A549 (cell line): ENCODE data around the gene XYLT1.

Experiments
- CTCF ChIP-seq: fragments of >200 bp; sonication (Bioruptor Twin); formaldehyde crosslinking; IDR thresholded peaks from 3 replicates; pipeline ENCODE4 v1.5.1; 2016
- KDM1A ChIP-seq: fragments of 200-600 bp; sonication (generic); IDR thresholded peaks from 2 replicates; pipeline ENCODE4 v1.6.1; 2016; ENCODE audit warnings: low read depth, mild to moderate bottlenecking
- NPAS2 ChIP-seq: fragments of 250-450 bp; sonication (Bioruptor Pico); IDR thresholded peaks from 2 replicates; pipeline ENCODE4 v1.8.0; 2022; ENCODE audit warnings: mild to moderate bottlenecking, moderate library complexity, borderline replicate concordance
- POLR2A ChIP-seq: IDR thresholded peaks from 2 replicates; pipeline ENCODE4 v1.6.1; 2012; ENCODE audit warnings: mild to moderate bottlenecking, low read length
- POLR2AphosphoS2 ChIP-seq: conservative IDR thresholded peaks from 2 replicates; pipeline ENCODE4 v1.6.1; 2012; ENCODE audit warnings: low read length, improper control_type of control experiment, inconsistent platforms
- RCOR1 ChIP-seq: fragments of 150-350 bp; IDR thresholded peaks from 2 replicates; pipeline ENCODE4 v1.6.1; 2014; ENCODE audit warnings: antibody characterized with exemption, low read length, low read depth
- REST ChIP-seq: fragments of 200-600 bp; sonication (generic); IDR thresholded peaks from 2 replicates; pipeline ENCODE4 v1.6.1; 2016; ENCODE audit warnings: antibody characterized with exemption, mild to moderate bottlenecking, moderate library complexity

- TF ChIP-seq POLR2A (no peak), CTCF (no peak), RCOR1 (no peak), REST (no peak), POLR2AphosphoS2 (no peak), KDM1A (no peak), NPAS2 (CRISPR knock-in tag) (no peak)
These were observed 340.0 kb downstream of the XYLT1 start for GRCh38 chr16:17130733-17131132.
